Vagina (tissue), 2 donors: ENCODE results near the gene SUSD2. TPM values are rescaled to one million over a fixed set of nuclear protein-coding genes. Genes with fewer than 3 reads are reported as not detected.

Experiments
- DNase-seq, 2 donors: peaks; one replicate each; pipeline ENCODE4 v3.0.0-alpha.2; 2017; ENCODE audit errors: extremely low spot score in 2 of 2
- H3K27ac ChIP-seq: fragments of 200-600 bp; sonication (generic); one replicate; pipeline ENCODE4 v1.5.1; 2019
- H3K27me3 ChIP-seq: fragments of 200-600 bp; sonication (generic); one replicate; pipeline ENCODE4 v1.5.1; 2019
- H3K36me3 ChIP-seq, 2 donors: fragments of 200-600 bp; sonication (generic); one replicate each; pipeline ENCODE4 v1.5.1; 2017 to 2019
- H3K4me1 ChIP-seq: fragments of 200-600 bp; sonication (generic); one replicate; pipeline ENCODE4 v1.5.1; 2019
- H3K4me3 ChIP-seq, 2 donors: fragments of 200-600 bp; sonication (generic); 1 replicate in 1 of 2; 2 replicates in 1 of 2; pipeline ENCODE4 v1.5.1; 2016 to 2019
- H3K9me3 ChIP-seq: fragments of 200-600 bp; sonication (generic); one replicate; pipeline ENCODE4 v1.5.1; 2019
- POLR2A ChIP-seq, 2 donors: fragments of 450-650 bp; IDR thresholded peaks; one replicate each; pipeline ENCODE4 v1.6.1; 2017; ENCODE audit warnings: antibody characterized with exemption in 2 of 2, mild to moderate bottlenecking in 2 of 2, moderate library complexity in 2 of 2
- POLR2AphosphoS5 ChIP-seq, 2 donors: sonication (generic); formaldehyde crosslinking; IDR thresholded peaks; one replicate each; pipeline ENCODE4 v1.9.0; 2017; ENCODE audit warnings: antibody characterized with exemption in 2 of 2, mild to moderate bottlenecking in 2 of 2, low read depth in 1 of 2; ENCODE audit not compliant: insufficient read depth in 1 of 2
- intact Hi-C: fragments of 100-400 bp; cut with DNase I; formaldehyde crosslinking; loops from one replicate; pipeline ENCODE4 v1.15.1; 2023
- total RNA-seq: library from RNA; depleted of rRNA; stranded (reverse); fragments of >200 nt; gene quantifications from one replicate; pipeline ENCODE4 v1.2.3, GENCODE V29; 2016
- TF ChIP-seq, protein P1 (sequence below), 3 experiments: fragments of 450-650 bp in 2 of 3; fragments of 200-600 bp in 1 of 3; sonication (generic) in 1 of 3; IDR thresholded peaks; one replicate each; pipeline ENCODE4 v1.5.1; 2017 to 2019; ENCODE audit warnings: antibody characterized with exemption in 3 of 3, mild to moderate bottlenecking in 2 of 3, moderate library complexity in 2 of 3

SUSD2 gene
- total RNA-seq, 1 donor from 2014 or later = 9.1 TPM

DNA sequence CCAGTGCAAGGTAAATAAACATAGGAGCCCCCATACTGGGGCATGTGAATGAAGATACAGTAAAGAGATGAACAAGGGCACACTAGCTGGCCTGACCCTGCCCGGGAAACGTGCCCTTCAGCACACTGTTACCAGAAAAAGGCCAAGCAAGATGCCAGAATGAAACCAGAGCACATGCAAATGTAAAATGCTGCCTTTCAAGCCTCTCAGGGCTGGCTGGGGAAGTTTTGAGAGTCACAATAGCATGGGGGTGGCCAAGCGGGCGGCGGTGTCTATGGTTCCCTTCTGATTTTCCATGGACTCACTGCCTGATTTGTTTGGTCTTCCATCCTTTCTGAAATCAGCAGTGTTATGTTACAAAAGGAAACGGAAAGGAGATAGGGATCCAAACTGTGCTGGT, 18.9 kb upstream of the SUSD2 start:
- Histone ChIP-seq H3K9me3 (no peaks in the 10 kb centered on the region), H3K36me3 (peaks cover 0 to 22% of the 10 kb centered on the region in 2 donors), H3K4me1 (peaks cover 22% of the 10 kb centered on the region), H3K4me3 (no peak overlapping the region), H3K27me3 (no peaks in the 10 kb centered on the region), H3K27ac (no peak overlapping the region)
- no peak for TF ChIP-seq POLR2A (IDR thresholded peaks at IDR 0.05)
- TF ChIP-seq POLR2AphosphoS5 (IDR thresholded peaks at IDR 0.05; ENCODE audit: insufficient read depth in 1 of 2, low read depth in 1 of 2) = no peak
- TF ChIP-seq, protein P1, sequence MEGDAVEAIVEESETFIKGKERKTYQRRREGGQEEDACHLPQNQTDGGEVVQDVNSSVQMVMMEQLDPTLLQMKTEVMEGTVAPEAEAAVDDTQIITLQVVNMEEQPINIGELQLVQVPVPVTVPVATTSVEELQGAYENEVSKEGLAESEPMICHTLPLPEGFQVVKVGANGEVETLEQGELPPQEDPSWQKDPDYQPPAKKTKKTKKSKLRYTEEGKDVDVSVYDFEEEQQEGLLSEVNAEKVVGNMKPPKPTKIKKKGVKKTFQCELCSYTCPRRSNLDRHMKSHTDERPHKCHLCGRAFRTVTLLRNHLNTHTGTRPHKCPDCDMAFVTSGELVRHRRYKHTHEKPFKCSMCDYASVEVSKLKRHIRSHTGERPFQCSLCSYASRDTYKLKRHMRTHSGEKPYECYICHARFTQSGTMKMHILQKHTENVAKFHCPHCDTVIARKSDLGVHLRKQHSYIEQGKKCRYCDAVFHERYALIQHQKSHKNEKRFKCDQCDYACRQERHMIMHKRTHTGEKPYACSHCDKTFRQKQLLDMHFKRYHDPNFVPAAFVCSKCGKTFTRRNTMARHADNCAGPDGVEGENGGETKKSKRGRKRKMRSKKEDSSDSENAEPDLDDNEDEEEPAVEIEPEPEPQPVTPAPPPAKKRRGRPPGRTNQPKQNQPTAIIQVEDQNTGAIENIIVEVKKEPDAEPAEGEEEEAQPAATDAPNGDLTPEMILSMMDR (IDR thresholded peaks at IDR 0.05) = no peak
- DNase-seq = no peak
- intact Hi-C loops = no loop called here

DNA sequence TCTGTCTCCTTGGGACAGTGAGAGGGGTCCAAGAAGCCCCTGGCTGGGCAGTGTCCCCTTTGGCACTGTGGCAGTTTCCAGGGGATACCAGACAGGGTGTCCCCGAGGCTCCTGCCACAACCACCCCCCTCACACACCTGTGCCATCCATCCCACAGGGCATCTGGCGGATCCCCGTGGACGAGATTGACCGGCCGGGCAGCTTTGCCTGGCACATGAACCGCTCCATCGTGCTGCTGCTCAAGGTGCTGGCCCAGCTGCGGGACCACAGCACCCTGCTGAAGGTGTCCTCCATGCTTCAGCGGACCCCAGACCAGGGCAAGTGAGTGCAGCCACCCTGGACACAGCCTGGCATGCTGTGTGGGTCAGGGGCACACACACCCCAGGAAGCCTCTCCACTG, 17.0 kb upstream of the SUSD2 start:
- peaks cover 4% of the 10 kb centered on the region for H3K4me1 ChIP-seq
- no peak overlapping the region for H3K27ac ChIP-seq

DNA sequence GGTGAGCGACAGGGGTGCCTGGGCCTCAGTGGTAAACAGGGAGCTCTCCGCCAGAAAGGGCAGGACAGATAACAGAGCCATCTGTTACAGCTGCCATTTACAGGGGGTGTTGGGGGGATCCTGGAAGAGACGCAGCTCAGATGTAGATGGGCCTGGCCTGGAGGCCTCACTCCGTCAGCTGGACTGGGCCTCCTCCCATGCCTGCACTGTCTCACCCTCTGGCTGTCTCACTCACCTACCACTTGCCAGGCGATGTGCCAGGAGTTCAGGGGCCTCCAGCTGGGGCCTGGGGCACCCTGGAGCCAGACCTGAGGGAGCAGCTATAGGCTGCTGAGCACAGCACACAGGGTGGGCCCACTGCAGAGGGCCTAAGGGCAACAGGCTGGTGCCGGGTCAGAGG, 16.3 kb upstream of the SUSD2 start:
- Histone ChIP-seq H3K36me3 (peaks cover 0 to 38% of the 10 kb centered on the region in 2 donors), H3K27me3 (no peaks in the 10 kb centered on the region), H3K4me1 (no peaks in the 10 kb centered on the region), H3K27ac (no peak overlapping the region), H3K4me3 (no peak overlapping the region), H3K9me3 (no peaks in the 10 kb centered on the region)
- DNase-seq = no peak
- no peak for TF ChIP-seq POLR2A (IDR thresholded peaks at IDR 0.05)
- intact Hi-C loops = no loop called here

More for the DNA sequence above, 17.0 kb upstream of the SUSD2 start:
- intact Hi-C loops = no loop called here
- no peaks in the 10 kb centered on the region for H3K27me3 ChIP-seq
- H3K36me3 ChIP-seq = peaks cover 0 to 31% of the 10 kb centered on the region in 2 donors
- no peaks in the 10 kb centered on the region for H3K9me3 ChIP-seq
- no peak overlapping the region for H3K4me3 ChIP-seq
- DNase-seq = no peak
- TF ChIP-seq POLR2A (IDR thresholded peaks at IDR 0.05) = no peak
- TF ChIP-seq POLR2AphosphoS5 (IDR thresholded peaks at IDR 0.05; ENCODE audit: insufficient read depth in 1 of 2, low read depth in 1 of 2) = no peak
- TF ChIP-seq, protein P1 (IDR thresholded peaks at IDR 0.05) = no peak

DNA sequence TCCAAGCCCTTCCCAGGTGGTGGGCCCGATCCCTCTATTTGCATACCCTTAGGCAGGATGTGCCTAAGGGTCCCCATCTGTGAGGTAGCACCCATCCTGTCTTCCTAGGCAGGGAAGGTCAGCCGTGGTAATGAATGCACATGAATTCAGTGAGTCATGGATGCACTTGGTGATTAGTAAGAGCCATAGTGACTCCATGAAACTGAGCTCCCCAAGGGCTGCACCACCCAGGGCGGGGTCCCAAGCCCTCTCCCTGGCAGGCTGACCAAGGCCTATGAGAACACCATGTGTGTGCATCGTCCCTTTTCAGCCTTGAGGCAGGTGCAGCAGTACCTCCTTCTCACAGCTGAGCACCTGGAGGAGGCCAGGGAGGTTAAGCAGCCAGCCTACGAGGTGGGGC, 15.6 kb upstream of the SUSD2 start:
- Histone ChIP-seq H3K9me3 (no peaks in the 10 kb centered on the region), H3K4me3 (no peak overlapping the region), H3K4me1 (no peaks in the 10 kb centered on the region), H3K27me3 (no peaks in the 10 kb centered on the region), H3K36me3 (peaks cover 0 to 44% of the 10 kb centered on the region in 2 donors), H3K27ac (no peak overlapping the region)
- no peak for DNase-seq
- TF ChIP-seq POLR2AphosphoS5 (IDR thresholded peaks at IDR 0.05; ENCODE audit: insufficient read depth in 1 of 2, low read depth in 1 of 2) = no peak
- TF ChIP-seq, protein P1 (IDR thresholded peaks at IDR 0.05) = no peak
- intact Hi-C loops = no loop called here

DNA sequence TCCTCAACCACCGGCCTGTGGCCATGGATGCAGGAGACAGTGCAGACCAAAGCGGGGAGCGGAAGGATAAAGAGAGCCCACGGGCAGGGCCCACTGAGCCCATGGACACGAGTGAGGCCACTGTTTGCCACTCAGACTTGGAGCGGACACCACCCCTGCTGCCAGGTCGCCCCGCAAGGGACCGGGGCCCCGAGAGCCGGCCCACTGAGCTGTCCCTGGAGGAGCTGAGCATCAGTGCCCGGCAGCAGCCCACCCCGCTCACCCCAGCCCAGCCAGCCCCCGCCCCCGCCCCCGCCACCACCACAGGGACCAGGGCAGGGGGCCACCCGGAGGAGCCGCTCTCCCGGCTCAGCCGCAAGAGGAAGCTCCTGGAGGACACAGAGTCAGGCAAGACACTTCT, 14.5 kb upstream of the SUSD2 start:
- TF ChIP-seq, protein P1 (IDR thresholded peaks at IDR 0.05) = no peak
- no peak for TF ChIP-seq POLR2A (IDR thresholded peaks at IDR 0.05)
- TF ChIP-seq POLR2AphosphoS5 (IDR thresholded peaks at IDR 0.05; ENCODE audit: insufficient read depth in 1 of 2, low read depth in 1 of 2) = no peak
- Histone ChIP-seq H3K27ac (no peak overlapping the region), H3K4me1 (no peaks in the 10 kb centered on the region), H3K27me3 (no peaks in the 10 kb centered on the region), H3K9me3 (no peaks in the 10 kb centered on the region), H3K36me3 (peaks cover 0 to 52% of the 10 kb centered on the region in 2 donors), H3K4me3 (no peak overlapping the region)
- DNase-seq = no peak
- intact Hi-C loops = no loop called here
